Esophagus squamous epithelium (tissue), 4 donors: ENCODE measurements around the gene OLFM2.

Experiments
- POLR2A ChIP-seq, 4 donors: fragments of 450-650 bp; IDR thresholded peaks; one replicate each; pipeline ENCODE4 v1.6.1; 2017; ENCODE audit warnings: antibody characterized with exemption in 4 of 4, mild to moderate bottlenecking in 4 of 4, moderate library complexity in 3 of 4
- TF ChIP-seq, protein P1 (sequence below), 6 experiments: fragments of 450-650 bp in 4 of 6; fragments of 200-600 bp in 2 of 6; sonication (generic) in 2 of 6; IDR thresholded peaks; one replicate each; pipeline ENCODE4 v1.5.1; 2016 to 2019; ENCODE audit warnings: antibody characterized with exemption in 6 of 6, mild to moderate bottlenecking in 4 of 6, moderate library complexity in 4 of 6

- TF ChIP-seq, protein P1, sequence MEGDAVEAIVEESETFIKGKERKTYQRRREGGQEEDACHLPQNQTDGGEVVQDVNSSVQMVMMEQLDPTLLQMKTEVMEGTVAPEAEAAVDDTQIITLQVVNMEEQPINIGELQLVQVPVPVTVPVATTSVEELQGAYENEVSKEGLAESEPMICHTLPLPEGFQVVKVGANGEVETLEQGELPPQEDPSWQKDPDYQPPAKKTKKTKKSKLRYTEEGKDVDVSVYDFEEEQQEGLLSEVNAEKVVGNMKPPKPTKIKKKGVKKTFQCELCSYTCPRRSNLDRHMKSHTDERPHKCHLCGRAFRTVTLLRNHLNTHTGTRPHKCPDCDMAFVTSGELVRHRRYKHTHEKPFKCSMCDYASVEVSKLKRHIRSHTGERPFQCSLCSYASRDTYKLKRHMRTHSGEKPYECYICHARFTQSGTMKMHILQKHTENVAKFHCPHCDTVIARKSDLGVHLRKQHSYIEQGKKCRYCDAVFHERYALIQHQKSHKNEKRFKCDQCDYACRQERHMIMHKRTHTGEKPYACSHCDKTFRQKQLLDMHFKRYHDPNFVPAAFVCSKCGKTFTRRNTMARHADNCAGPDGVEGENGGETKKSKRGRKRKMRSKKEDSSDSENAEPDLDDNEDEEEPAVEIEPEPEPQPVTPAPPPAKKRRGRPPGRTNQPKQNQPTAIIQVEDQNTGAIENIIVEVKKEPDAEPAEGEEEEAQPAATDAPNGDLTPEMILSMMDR (IDR thresholded peaks at IDR 0.05) = no peak
- no peak for TF ChIP-seq POLR2A (IDR thresholded peaks at IDR 0.05)
Observed at GRCh38 chr19:9903336-9903735, 33.0 kb downstream of the OLFM2 start.
